ENCODE data around the gene MYL3.
"Not testable (repeated sequence)": the region's sequence is repeated elsewhere in the genome, so short reads cannot be mapped to it uniquely, and the experiment has no call there.

Gene MYL3

GRCh38 chr3:46824211-46824970, 38.9 kb downstream of the MYL3 start:
- no peak for DNase-seq

GRCh38 chr3:46823314-46823713, 39.9 kb downstream of the MYL3 start:
- not testable (repeated sequence) for DNase-seq

- DNase-seq: no peak
Observed at GRCh38 chr3:46821553-46821952, 41.7 kb downstream of the MYL3 start.

- DNase-seq: no peak
Observed at GRCh38 chr3:46820852-46821251, 42.4 kb downstream of the MYL3 start.

GRCh38 chr3:46812237-46812791, 50.9 kb downstream of the MYL3 start:
- DNase-seq: peak; percentile 83

- DNase-seq: no peak
Observed at GRCh38 chr3:46811615-46812236, 51.5 kb downstream of the MYL3 start.

- not testable (repeated sequence) for DNase-seq
Observed at GRCh38 chr3:46808766-46809165, 54.5 kb downstream of the MYL3 start.
